SKM-1 (cell line): ENCODE data around the gene A4GALT.
A peak's percentile ranks its signal among the peaks of the same experiment; 100 is the strongest.

Experiments
- DNase-seq: peaks from one replicate; lab custom pipeline; 2025; ENCODE audit not compliant: unreplicated experiment; lab: John Stamatoyannopoulos, UW

A4GALT gene

GRCh38 chr22:42653999-42654398 is 66.7 kb downstream of the A4GALT start:
- no peak for DNase-seq

- DNase-seq: no peak
Observed at GRCh38 chr22:42651134-42651533, 69.5 kb downstream of the A4GALT start.

GRCh38 chr22:42649246-42650099 is 71.2 kb downstream of the A4GALT start, which contains the start of gene CYB5R3:
Gene CYB5R3, minus strand, starts transcription at chr22:42649392. Its CDS starts 77 bp downstream, at chr22:42649315.
- peak; percentile 36 for DNase-seq

GRCh38 chr22:42648368-42649245 is 72.1 kb downstream of the A4GALT start:
- DNase-seq: no peak

GRCh38 chr22:42648017-42648367 is 72.7 kb downstream of the A4GALT start:
- DNase-seq: no peak

GRCh38 chr22:42646569-42647525 is 73.8 kb downstream of the A4GALT start:
- no peak for DNase-seq

- no peak for DNase-seq
Observed at GRCh38 chr22:42645938-42646568, 74.6 kb downstream of the A4GALT start.

GRCh38 chr22:42645341-42645937 is 75.2 kb downstream of the A4GALT start:
- DNase-seq: no peak

- no peak for DNase-seq
Observed at GRCh38 chr22:42644422-42645340, 76.0 kb downstream of the A4GALT start.

GRCh38 chr22:42643634-42644421 is 76.8 kb downstream of the A4GALT start:
- no peak for DNase-seq

GRCh38 chr22:42642806-42643633 is 77.7 kb downstream of the A4GALT start:
- peak; percentile 52 for DNase-seq
